Measurements from ENCODE around the gene NPAS3.

Gene NPAS3

GRCh38 chr14:32940066-32940651 lies 1.5 kb downstream of the NPAS3 start:
- no peak for DNase-seq (ENCODE audit: low read depth in 2 of 2)

GRCh38 chr14:32940711-32941667 lies 2.3 kb downstream of the NPAS3 start:
- no peak for DNase-seq (ENCODE audit: low read depth in 2 of 2)

- DNase-seq (ENCODE audit: low read depth in 2 of 2) = no peak
Observed at GRCh38 chr14:32941668-32942065, 3.0 kb downstream of the NPAS3 start.

GRCh38 chr14:32947081-32947480 lies 8.4 kb downstream of the NPAS3 start:
- no peak for DNase-seq (ENCODE audit: low read depth in 2 of 2)

- DNase-seq (ENCODE audit: low read depth in 2 of 2) = no peak
Observed at GRCh38 chr14:32947792-32948191, 9.1 kb downstream of the NPAS3 start.

- no peak for DNase-seq (ENCODE audit: low read depth in 2 of 2)
Observed at GRCh38 chr14:32950584-32950983, 11.9 kb downstream of the NPAS3 start.

GRCh38 chr14:32967421-32967820 lies 28.7 kb downstream of the NPAS3 start:
- no peak for DNase-seq (ENCODE audit: low read depth in 2 of 2)

GRCh38 chr14:32968972-32969544 lies 30.4 kb downstream of the NPAS3 start:
- no peak for DNase-seq (ENCODE audit: low read depth in 2 of 2)

GRCh38 chr14:32977913-32978312 lies 39.2 kb downstream of the NPAS3 start:
- no peak for DNase-seq (ENCODE audit: low read depth in 2 of 2)

- no peak for DNase-seq (ENCODE audit: low read depth in 2 of 2)
Observed at GRCh38 chr14:32978691-32979255, 40.1 kb downstream of the NPAS3 start.

- DNase-seq (ENCODE audit: low read depth in 2 of 2) = no peak
Observed at GRCh38 chr14:32980178-32980901, 41.7 kb downstream of the NPAS3 start.

GRCh38 chr14:32980902-32981501 lies 42.3 kb downstream of the NPAS3 start:
- DNase-seq (ENCODE audit: low read depth in 2 of 2) = no peak

GRCh38 chr14:32984241-32984930 lies 45.7 kb downstream of the NPAS3 start:
- DNase-seq (ENCODE audit: low read depth in 2 of 2) = no peak

- DNase-seq (ENCODE audit: low read depth in 2 of 2) = no peak
Observed at GRCh38 chr14:32985866-32986265, 47.2 kb downstream of the NPAS3 start.

GRCh38 chr14:32986791-32987540 lies 48.3 kb downstream of the NPAS3 start:
- no peak for DNase-seq (ENCODE audit: low read depth in 2 of 2)

GRCh38 chr14:32991691-32992090 lies 53.0 kb downstream of the NPAS3 start:
- DNase-seq (ENCODE audit: low read depth in 2 of 2) = no peak

GRCh38 chr14:32993921-32994320 lies 55.2 kb downstream of the NPAS3 start:
- no peak for DNase-seq (ENCODE audit: low read depth in 2 of 2)

- no peak for DNase-seq (ENCODE audit: low read depth in 2 of 2)
Observed at GRCh38 chr14:32996343-32996742, 57.7 kb downstream of the NPAS3 start.

- DNase-seq (ENCODE audit: low read depth in 2 of 2) = no peak
Observed at GRCh38 chr14:32998433-32998832, 59.8 kb downstream of the NPAS3 start.

GRCh38 chr14:33009673-33010072 lies 71.0 kb downstream of the NPAS3 start:
- no peak for DNase-seq (ENCODE audit: low read depth in 2 of 2)
